ENCODE results near the gene IRF9.

Gene IRF9

DNA sequence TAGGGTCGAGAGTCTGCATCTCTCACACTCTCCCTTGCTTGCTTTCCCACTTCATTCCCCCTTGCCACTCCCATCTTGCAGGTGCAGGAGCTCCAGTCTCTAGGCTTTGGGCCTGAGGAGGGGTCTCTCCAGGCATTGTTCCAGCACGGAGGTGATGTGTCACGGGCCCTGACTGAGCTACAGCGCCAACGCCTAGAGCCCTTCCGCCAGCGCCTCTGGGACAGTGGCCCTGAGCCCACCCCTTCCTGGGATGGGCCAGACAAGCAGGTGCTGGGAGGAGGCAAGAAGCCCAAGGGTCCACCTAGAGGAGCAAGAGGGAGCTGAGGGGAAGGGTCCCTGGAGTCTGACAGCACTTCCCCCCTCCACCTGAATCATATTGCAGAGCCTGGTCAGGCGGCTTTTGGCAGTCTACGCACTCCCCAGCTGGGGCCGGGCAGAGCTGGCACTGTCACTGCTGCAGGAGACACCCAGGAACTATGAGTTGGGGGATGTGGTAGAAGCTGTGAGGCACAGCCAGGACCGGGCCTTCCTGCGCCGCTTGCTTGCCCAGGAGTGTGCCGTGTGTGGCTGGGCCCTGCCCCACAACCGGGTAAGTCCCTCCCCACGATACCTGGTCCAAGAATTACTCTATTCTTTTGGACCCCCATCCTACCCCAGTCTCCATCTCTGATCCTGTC is 9.5 kb upstream of the IRF9 start:
- Histone ChIP-seq H3K27ac (ENCODE audit: low read depth, low read length) (no peak overlapping the region), H3K4me2 (ENCODE audit: low read length) (no peak overlapping the region), H3K23ac (ENCODE audit: low read length) (no peak overlapping the region), H3K9ac (ENCODE audit: low read length) (no peak overlapping the region), H3K36me3 (ENCODE audit: control insufficient read depth, insufficient read depth, low read length) (peaks cover 20% of the 10 kb centered on the region), H4K8ac (ENCODE audit: low read depth, low read length) (no peak overlapping the region), H4K5ac (ENCODE audit: low read length) (no peak overlapping the region), H3K79me1 (ENCODE audit: low read length) (peaks cover 16% of the 10 kb centered on the region), H3K4me3 (ENCODE audit: low read length) (no peak overlapping the region), H3K79me2 (ENCODE audit: control insufficient read depth, insufficient read depth, low read length) (peaks cover 16% of the 10 kb centered on the region), H3K18ac (ENCODE audit: low read length) (no peak overlapping the region), H3K56ac (ENCODE audit: low read length) (no peak overlapping the region), H2BK120ac (ENCODE audit: low read depth, low read length) (no peak overlapping the region), H3K4me1 (ENCODE audit: control insufficient read depth, low read depth, low read length) (peaks cover 3% of the 10 kb centered on the region), H3K4ac (ENCODE audit: low read depth, low read length) (no peak overlapping the region), H3K27me3 (ENCODE audit: insufficient read depth, low read length, poor library complexity) (no peaks in the 10 kb centered on the region), H2BK5ac (ENCODE audit: low read length) (no peak overlapping the region), H2BK15ac (replicated peaks; ENCODE audit: low read depth) (no peak overlapping the region), H2AK5ac (ENCODE audit: low read length) (no peak overlapping the region)
- WGBS (ENCODE audit: extremely low coverage, insufficient coverage, low lambda C conversion rate), result no CpG with 5 or more reads among the region's 16 CpGs
- DNase-seq, result no peak

DNA sequence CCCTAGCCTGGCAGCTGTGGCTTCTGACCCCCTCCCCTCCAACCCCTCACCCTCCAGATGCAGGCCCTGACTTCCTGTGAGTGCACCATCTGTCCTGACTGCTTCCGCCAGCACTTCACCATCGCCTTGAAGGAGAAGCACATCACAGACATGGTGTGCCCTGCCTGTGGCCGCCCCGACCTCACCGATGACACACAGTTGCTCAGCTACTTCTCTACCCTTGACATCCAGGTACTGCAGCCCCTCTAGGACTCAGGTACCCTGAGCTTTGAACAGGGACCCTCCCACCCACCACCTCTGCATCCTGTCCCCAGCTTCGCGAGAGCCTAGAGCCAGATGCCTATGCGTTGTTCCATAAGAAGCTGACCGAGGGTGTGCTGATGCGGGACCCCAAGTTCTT is 6.0 kb upstream of the IRF9 start:
- Histone ChIP-seq H3K27me3 (ENCODE audit: insufficient read depth, low read length, poor library complexity) (no peaks in the 10 kb centered on the region), H3K23ac (ENCODE audit: low read length) (no peak overlapping the region), H3K9ac (ENCODE audit: low read length) (no peak overlapping the region), H3K4me1 (ENCODE audit: control insufficient read depth, low read depth, low read length) (no peaks in the 10 kb centered on the region), H3K18ac (ENCODE audit: low read length) (no peak overlapping the region), H3K4me3 (ENCODE audit: low read length) (no peak overlapping the region), H3K36me3 (ENCODE audit: control insufficient read depth, insufficient read depth, low read length) (peaks cover 31% of the 10 kb centered on the region), H2BK120ac (ENCODE audit: low read depth, low read length) (no peak overlapping the region), H4K8ac (ENCODE audit: low read depth, low read length) (no peak overlapping the region), H3K79me2 (ENCODE audit: control insufficient read depth, insufficient read depth, low read length) (no peaks in the 10 kb centered on the region), H4K5ac (ENCODE audit: low read length) (no peak overlapping the region), H3K79me1 (ENCODE audit: low read length) (peaks cover 1% of the 10 kb centered on the region), H2BK5ac (ENCODE audit: low read length) (no peak overlapping the region), H3K4me2 (ENCODE audit: low read length) (no peak overlapping the region), H3K27ac (ENCODE audit: low read depth, low read length) (no peak overlapping the region), H2BK15ac (replicated peaks; ENCODE audit: low read depth) (no peak overlapping the region), H2AK5ac (ENCODE audit: low read length) (no peak overlapping the region), H3K56ac (ENCODE audit: low read length) (no peak overlapping the region), H3K4ac (ENCODE audit: low read depth, low read length) (no peak overlapping the region)
- no CpG with 5 or more reads among the region's 10 CpGs for WGBS (ENCODE audit: extremely low coverage, insufficient coverage, low lambda C conversion rate)
- DNase-seq, result no peak

GRCh38 chr14:24156840-24157239 is 4.2 kb upstream of the IRF9 start:
- Histone ChIP-seq H3K4me2 (ENCODE audit: low read length) (no peak overlapping the region), H2BK5ac (ENCODE audit: low read length) (no peak overlapping the region), H3K23ac (ENCODE audit: low read length) (no peak overlapping the region), H2BK120ac (ENCODE audit: low read depth, low read length) (no peak overlapping the region), H3K79me1 (ENCODE audit: low read length) (peaks cover under 1% of the 10 kb centered on the region), H3K4me1 (ENCODE audit: control insufficient read depth, low read depth, low read length) (peaks cover 5% of the 10 kb centered on the region), H3K9ac (ENCODE audit: low read length) (no peak overlapping the region), H2BK15ac (replicated peaks; ENCODE audit: low read depth) (no peak overlapping the region), H3K4ac (ENCODE audit: low read depth, low read length) (no peak overlapping the region), H3K56ac (ENCODE audit: low read length) (no peak overlapping the region), H4K8ac (ENCODE audit: low read depth, low read length) (no peak overlapping the region), H3K18ac (ENCODE audit: low read length) (no peak overlapping the region), H2AK5ac (ENCODE audit: low read length) (no peak overlapping the region), H3K27me3 (ENCODE audit: insufficient read depth, low read length, poor library complexity) (no peaks in the 10 kb centered on the region), H4K5ac (ENCODE audit: low read length) (no peak overlapping the region), H3K4me3 (ENCODE audit: low read length) (no peak overlapping the region), H3K79me2 (ENCODE audit: control insufficient read depth, insufficient read depth, low read length) (no peaks in the 10 kb centered on the region), H3K36me3 (ENCODE audit: control insufficient read depth, insufficient read depth, low read length) (peaks cover 22% of the 10 kb centered on the region), H3K27ac (ENCODE audit: low read depth, low read length) (no peak overlapping the region)
- no peak for DNase-seq
- WGBS (ENCODE audit: extremely low coverage, insufficient coverage, low lambda C conversion rate), result no CpG with 5 or more reads among the region's 1 CpG

- DNase-seq, result no peak
- Histone ChIP-seq H3K36me3 (ENCODE audit: control insufficient read depth, insufficient read depth, low read length) (peaks cover 23% of the 10 kb centered on the region), H3K4me3 (ENCODE audit: low read length) (no peak overlapping the region), H3K4me2 (ENCODE audit: low read length) (no peak overlapping the region), H3K4ac (ENCODE audit: low read depth, low read length) (no peak overlapping the region), H3K79me2 (ENCODE audit: control insufficient read depth, insufficient read depth, low read length) (no peaks in the 10 kb centered on the region), H2BK5ac (ENCODE audit: low read length) (no peak overlapping the region), H2BK15ac (replicated peaks; ENCODE audit: low read depth) (no peak overlapping the region), H3K23ac (ENCODE audit: low read length) (no peak overlapping the region), H2BK120ac (ENCODE audit: low read depth, low read length) (no peak overlapping the region), H3K9ac (ENCODE audit: low read length) (no peak overlapping the region), H4K8ac (ENCODE audit: low read depth, low read length) (no peak overlapping the region), H3K56ac (ENCODE audit: low read length) (no peak overlapping the region), H3K4me1 (ENCODE audit: control insufficient read depth, low read depth, low read length) (peaks cover 5% of the 10 kb centered on the region), H4K5ac (ENCODE audit: low read length) (no peak overlapping the region), H3K79me1 (ENCODE audit: low read length) (peaks cover 2% of the 10 kb centered on the region), H3K18ac (ENCODE audit: low read length) (no peak overlapping the region), H2AK5ac (ENCODE audit: low read length) (no peak overlapping the region), H3K27ac (ENCODE audit: low read depth, low read length) (no peak overlapping the region), H3K27me3 (ENCODE audit: insufficient read depth, low read length, poor library complexity) (no peaks in the 10 kb centered on the region)
- WGBS (ENCODE audit: extremely low coverage, insufficient coverage, low lambda C conversion rate), result no CpG with 5 or more reads among the region's 12 CpGs
Observed at GRCh38 chr14:24157331-24157730, 3.7 kb upstream of the IRF9 start.

DNA sequence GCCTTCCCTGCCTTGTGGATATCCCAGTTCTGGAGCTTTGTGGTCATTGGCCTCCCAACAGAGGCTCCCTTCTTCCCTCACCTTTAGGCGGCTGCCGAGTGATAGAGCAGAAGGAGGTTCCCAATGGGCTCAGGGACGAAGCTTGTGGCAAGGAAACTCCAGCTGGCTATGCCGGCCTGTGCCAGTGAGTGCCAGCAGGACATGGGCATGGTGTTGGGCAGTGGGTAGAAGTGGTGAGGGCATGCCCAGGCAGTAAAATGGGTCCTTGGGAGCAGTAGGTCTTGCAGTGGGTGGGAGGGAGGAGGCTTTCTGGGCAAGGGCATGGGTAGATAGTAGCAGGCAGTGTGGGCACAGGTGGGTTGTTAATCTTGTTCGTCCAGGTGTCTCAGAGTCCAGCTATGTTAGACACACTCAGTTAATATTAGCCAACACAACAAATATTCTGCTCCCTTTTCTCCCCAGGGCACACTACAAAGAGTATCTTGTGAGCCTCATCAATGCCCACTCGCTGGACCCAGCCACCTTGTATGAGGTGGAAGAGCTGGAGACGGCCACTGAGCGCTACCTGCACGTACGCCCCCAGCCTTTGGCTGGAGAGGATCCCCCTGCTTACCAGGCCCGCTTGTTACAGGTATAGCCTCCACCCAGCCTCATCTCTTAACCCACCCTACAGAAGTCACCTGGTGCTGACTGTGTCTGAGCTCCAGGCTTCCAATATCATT is 1.1 kb upstream of the IRF9 start:
- Histone ChIP-seq H2BK15ac (replicated peaks; ENCODE audit: low read depth) (no peak overlapping the region), H3K4me2 (ENCODE audit: low read length) (no peak overlapping the region), H3K4ac (ENCODE audit: low read depth, low read length) (no peak overlapping the region), H3K79me2 (ENCODE audit: control insufficient read depth, insufficient read depth, low read length) (no peaks in the 10 kb centered on the region), H3K79me1 (ENCODE audit: low read length) (peaks cover 2% of the 10 kb centered on the region), H4K5ac (ENCODE audit: low read length) (no peak overlapping the region), H2BK5ac (ENCODE audit: low read length) (no peak overlapping the region), H3K4me1 (ENCODE audit: control insufficient read depth, low read depth, low read length) (peaks cover 5% of the 10 kb centered on the region), H3K27me3 (ENCODE audit: insufficient read depth, low read length, poor library complexity) (no peaks in the 10 kb centered on the region), H3K36me3 (ENCODE audit: control insufficient read depth, insufficient read depth, low read length) (peaks cover 27% of the 10 kb centered on the region), H2AK5ac (ENCODE audit: low read length) (no peak overlapping the region), H3K56ac (ENCODE audit: low read length) (no peak overlapping the region), H4K8ac (ENCODE audit: low read depth, low read length) (no peak overlapping the region), H3K9ac (ENCODE audit: low read length) (no peak overlapping the region), H3K18ac (ENCODE audit: low read length) (no peak overlapping the region), H3K23ac (ENCODE audit: low read length) (no peak overlapping the region), H3K27ac (ENCODE audit: low read depth, low read length) (no peak overlapping the region), H3K4me3 (ENCODE audit: low read length) (no peak overlapping the region), H2BK120ac (ENCODE audit: low read depth, low read length) (no peak overlapping the region)
- WGBS (ENCODE audit: extremely low coverage, insufficient coverage, low lambda C conversion rate), result no CpG with 5 or more reads among the region's 11 CpGs
- DNase-seq, result no peak
